ENCODE measurements around the gene SHQ1.

The SHQ1 gene

DNA sequence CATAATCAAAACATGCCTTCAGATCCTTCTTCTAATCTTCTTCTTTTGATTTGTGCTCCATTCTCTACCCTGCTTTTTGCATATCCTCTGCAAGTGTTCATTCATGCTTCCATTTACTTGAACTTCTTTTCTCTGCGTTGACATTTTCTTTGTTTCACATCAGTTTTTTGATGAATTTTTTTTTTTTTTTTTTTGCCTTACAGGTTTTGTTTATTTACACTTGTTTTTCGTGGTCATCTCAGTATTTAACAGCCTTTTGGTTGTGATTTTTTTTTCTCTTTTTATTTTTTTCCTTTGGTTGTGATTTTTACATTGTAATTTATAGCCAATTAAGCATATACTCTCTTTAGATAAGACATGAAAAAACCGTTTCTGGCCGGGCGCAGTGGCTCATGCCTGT lies 11.8 kb upstream of the SHQ1 start:
- H3K4me3 ChIP-seq (ENCODE audit: low read depth, low read length), result no peak overlapping the region
- DNase-seq (ENCODE audit: low read depth), result no peak

DNA sequence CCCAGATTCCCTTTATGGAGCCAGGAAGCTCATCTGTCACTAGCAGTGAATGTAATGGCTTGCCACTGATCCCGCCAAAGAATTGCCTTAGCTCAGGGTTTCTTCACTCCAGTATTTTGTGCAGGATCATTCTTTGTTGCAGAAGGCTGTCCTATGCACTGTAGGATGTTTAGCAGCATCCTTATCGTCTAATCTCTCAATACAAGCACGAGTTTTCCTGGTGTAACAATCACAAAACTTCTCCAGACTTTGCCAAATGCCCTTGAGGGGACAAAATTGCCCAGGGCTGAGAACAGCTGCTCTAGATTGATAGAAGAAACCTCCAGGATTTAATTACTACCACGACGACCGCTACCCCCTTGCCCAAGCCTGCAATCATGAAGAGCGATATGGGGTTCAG lies 6.8 kb upstream of the SHQ1 start:
- DNase-seq (ENCODE audit: low read depth), result no peak
- H3K4me3 ChIP-seq (ENCODE audit: low read depth, low read length), result no peak overlapping the region

DNA sequence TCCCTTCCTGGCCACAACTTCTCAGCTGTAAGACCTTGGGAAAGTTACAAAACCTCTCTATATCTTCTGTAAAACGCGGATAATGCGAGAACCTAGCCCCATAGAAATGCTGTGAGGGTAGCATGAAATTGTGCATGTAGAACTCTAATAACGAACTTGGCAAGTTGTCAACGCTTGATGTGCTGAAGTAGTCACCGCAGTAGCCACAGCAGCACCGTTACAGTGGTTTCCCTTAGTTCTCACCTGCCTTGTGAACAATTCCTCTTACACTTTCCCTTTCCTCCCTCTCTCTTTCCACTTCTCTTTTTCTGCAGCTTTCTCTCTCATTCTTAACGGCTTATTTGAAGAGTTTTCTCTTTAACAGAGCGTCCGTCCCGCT lies 447 bp upstream of the SHQ1 start:
- DNase-seq (ENCODE audit: low read depth), result no peak
- peak overlapping the region; percentile 98 for H3K4me3 ChIP-seq (ENCODE audit: low read depth, low read length)

DNA sequence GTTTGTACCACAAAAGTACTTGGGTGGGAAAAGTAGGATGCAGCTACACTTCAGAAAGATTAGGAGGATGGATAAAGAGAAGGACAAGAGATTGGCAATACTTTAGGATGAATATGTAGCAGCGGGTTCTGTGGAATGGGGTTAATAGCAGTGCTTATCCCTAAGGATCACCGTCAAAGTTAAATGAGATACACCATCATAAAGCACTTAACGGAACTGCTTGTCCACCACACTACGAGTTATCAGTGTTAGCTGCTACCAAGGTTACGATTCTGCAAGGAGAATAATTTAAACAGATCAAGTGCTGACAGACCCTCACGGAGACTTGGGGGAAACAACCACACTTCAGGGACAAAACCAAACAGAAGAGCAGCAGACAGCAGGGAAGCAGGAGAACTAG lies 963 bp downstream of the SHQ1 start:
- DNase-seq (ENCODE audit: low read depth), result no peak
- peak overlapping the region; percentile 98 for H3K4me3 ChIP-seq (ENCODE audit: low read depth, low read length)

DNA sequence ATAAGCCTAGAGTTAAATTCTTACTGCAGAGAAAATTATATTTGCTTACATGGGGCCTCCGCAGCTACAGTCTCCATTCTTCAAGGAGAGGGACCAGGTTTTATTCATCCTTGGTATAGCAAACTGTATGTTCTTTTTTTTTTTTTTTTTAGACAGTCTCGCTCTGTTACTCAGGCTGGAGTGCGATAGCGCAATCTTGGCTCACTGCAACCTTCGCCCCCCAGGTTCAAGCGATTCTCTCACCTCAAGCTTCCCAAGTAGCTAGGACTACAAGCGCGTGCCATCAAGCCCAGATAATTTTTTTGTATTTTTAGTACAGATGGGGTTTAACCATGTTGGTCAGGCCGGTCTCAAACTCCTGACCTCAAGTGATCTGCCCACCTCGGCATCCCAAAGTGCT lies 2.1 kb downstream of the SHQ1 start:
- no peak for DNase-seq (ENCODE audit: low read depth)
- no peak overlapping the region for H3K4me3 ChIP-seq (ENCODE audit: low read depth, low read length)

DNA sequence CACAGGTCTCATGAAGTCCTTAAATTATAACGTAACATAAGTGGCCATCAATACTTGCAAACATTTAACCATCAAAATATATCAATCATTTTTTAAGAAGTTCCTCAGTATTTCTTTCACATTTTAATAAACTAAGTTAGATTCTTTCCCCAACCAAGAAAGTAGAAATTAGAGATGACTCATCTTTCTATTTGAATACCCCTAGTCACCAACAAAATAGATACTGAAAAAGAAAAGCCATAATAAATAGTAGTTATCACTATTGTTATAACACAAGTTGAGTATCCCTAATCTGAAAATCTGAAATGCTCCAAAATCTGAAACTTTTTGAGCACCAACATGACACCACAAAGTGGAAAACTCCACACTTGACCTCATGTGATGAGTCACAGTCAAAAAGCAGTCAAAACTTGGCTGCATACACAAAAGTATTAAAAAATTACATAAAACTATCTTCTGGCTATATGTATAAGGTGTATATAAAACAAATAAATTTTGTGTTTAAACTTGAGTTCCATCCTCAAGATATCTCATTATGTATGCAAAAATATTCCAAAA lies 3.7 kb downstream of the SHQ1 start:
- H3K4me3 ChIP-seq (ENCODE audit: low read depth, low read length), result no peak overlapping the region
- DNase-seq (ENCODE audit: low read depth), result no peak

DNA sequence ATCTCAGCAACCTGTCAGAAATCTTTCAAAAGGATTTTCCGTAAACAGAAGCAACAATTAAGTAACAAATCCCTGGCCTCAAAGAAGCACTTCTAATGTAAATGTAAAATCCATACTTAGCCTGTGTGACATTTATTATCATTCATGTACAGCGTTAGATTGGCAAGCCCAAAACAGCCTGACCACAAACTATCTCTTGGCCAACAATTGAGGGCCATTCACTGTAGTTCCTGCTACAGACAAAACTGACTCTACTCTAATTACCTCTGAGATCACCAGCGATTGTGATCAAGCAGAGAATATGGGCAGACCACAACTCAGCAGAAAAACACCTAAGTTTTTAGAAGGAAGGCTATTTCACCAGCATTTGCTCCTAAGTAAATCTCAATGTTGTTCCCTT lies 9.2 kb downstream of the SHQ1 start:
- H3K4me3 ChIP-seq (ENCODE audit: low read depth, low read length), result no peak overlapping the region
- no peak for DNase-seq (ENCODE audit: low read depth)

DNA sequence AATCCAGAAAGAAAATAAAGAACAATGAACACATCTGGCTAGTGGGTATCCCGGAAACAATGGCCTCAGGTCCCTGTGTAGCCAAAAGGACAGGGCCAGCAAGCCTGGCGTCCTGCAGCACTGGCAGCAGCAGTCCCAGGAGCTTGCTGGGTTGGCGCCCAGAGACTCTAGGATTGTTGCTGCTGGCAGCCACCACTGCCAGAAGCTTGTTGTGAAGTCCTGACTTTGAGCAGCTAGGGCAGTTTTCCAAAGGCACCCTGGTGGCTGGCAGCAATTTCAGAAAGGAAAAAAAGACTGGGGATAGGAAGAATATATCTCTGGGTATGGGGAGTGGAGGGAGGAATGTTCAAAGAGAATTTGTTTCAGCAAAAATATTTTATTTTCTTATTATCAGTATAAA lies 11.3 kb downstream of the SHQ1 start:
- no peak for DNase-seq (ENCODE audit: low read depth)
- no peak overlapping the region for H3K4me3 ChIP-seq (ENCODE audit: low read depth, low read length)

DNA sequence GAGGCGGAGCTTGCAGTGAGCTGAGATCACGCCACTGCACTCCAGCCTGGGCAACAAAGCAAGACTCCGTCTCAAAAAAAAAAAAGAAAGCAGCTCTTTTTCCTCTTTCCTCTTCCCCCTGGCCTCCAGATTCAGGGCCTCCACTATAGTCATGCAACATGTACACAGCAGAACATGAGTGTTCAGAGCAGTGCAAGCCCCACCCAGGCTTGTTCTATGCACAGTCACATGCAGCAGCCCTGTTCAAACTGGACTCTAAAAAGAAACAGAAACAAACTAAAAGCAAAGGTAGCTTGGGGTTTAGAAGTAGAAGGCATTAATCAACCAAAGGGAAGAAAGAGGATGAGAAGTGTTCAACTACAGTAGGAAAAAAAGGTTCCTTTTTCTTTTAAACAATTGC lies 11.8 kb downstream of the SHQ1 start:
- no peak for DNase-seq (ENCODE audit: low read depth)

DNA sequence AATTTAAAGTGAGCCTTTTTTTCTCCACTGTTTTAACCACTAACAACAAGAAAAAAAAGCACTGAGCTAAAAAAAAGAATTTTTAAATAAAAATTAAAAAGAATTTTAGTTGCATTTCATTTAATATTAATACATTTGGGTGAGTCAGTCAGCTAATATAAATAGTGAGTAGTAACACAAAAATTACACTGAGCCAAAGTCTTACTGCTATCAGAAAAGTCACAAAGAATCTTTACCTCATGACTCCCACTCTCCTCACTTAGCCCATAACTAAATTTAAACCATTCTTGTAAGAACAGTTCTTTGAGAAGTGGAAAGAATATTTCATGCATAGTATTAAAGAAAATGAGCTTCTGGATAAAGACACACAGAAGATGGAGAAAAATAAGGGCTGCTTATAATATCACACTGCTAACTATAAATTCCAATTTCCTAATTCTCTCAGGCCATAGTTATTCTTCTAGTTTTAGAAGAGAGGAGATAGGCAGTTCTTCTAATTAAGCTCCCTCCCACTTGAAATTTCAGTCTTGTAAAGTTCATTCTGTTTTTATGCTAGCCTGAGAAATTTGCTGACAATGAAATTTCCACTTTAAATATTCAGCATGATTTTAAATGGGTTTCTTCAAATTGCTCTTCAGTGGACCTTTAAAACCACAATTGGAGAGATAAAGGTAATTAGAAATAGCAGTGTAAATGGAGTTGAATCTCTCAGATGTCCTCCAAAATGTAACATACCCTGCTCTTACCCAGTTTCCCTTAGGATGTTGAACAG lies 17.6 kb downstream of the SHQ1 start:
- H3K4me3 ChIP-seq (ENCODE audit: low read depth, low read length), result no peak overlapping the region
- no peak for DNase-seq (ENCODE audit: low read depth)

More for the DNA sequence above, 11.8 kb downstream of the SHQ1 start:
- no peak overlapping the region for H3K4me3 ChIP-seq (ENCODE audit: low read depth, low read length)

DNA sequence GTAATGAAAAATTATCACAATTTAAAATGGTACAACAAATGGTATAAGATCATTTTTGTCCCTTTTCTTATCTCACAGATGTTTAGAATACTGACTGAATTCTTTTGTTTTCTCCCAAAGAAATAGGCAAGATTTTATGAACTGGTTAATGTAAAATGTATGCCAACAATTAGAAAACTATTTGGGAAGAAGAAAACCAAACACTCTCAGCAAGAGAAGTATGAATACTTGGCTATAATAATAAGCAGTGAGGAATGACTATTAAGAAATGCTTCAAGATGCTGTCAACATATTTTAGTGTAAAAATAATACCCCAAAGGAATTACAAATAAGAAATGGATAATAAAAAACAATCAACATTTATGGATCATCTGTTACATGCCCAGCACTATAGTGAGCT lies 18.5 kb downstream of the SHQ1 start:
- no peak overlapping the region for H3K4me3 ChIP-seq (ENCODE audit: low read depth, low read length)
- no peak for DNase-seq (ENCODE audit: low read depth)

DNA sequence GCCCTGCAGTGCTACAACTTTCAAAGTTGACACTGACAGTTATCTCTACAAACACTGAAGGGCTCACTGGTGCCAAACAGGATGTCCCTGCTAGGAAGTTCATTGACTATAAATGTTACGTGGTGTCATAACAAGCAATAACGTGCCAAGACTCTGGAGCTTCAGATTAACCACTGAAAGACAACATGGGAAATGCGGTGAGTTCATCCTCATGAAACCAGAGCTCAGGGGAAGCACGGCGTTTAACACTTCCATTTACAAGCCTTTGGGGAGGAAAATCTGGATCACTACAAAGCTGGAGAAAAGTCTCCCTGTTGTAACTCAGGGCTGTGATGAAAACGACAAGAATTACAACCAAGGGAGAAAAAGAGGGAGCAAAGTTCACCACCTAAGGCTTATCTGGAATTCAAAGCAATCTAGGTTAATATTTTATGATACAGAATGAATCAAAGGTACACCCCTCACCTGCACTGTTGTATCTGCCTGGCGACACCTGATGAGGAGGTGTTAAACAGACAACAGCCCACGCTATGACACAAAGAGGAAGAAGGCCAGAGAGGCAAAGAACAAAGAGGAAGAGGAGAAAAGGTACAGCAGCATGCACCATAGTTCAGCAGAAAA lies 27.0 kb downstream of the SHQ1 start:
- no peak overlapping the region for H3K4me3 ChIP-seq (ENCODE audit: low read depth, low read length)
- peak; percentile 73 for DNase-seq (ENCODE audit: low read depth)

DNA sequence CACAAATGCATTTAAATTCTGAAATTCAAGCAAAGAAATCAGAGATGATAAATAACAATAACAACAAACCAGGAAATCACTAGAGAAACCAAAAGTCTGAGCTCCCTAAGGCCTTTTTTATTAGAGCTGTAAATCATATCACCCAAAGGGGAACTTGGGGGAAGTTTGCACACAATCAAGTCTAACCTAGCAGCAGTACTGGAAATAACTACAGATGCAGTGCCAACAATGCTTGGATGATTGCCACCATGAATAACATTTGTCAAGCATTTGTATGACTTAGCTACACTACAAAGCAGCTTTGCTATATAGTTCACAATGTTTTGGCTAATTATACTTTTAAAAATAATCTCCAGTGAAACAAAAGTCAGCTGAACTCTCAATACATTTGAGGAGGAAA lies 27.8 kb downstream of the SHQ1 start:
- no peak overlapping the region for H3K4me3 ChIP-seq (ENCODE audit: low read depth, low read length)
- DNase-seq (ENCODE audit: low read depth), result peak; percentile 65

DNA sequence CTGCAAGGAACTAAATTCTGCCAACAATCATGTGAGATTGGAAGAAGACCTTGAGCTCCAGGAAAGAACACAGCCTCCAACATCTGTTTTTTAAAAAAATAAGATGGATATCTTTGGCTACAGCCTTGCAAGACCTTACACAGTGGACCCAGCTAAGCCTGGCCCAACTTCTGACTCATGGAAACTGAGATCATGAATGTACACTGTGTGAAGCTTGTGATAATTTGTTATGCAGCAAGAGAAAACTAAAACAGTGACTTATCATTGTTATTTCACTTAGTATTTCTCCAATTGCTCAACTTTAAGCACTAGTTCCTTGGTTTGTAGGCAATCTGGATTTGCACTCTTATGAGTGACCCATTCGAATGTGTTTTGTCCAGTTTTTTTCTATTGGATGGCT lies 29.3 kb downstream of the SHQ1 start:
- DNase-seq (ENCODE audit: low read depth), result peak; percentile 54
- no peak overlapping the region for H3K4me3 ChIP-seq (ENCODE audit: low read depth, low read length)

DNA sequence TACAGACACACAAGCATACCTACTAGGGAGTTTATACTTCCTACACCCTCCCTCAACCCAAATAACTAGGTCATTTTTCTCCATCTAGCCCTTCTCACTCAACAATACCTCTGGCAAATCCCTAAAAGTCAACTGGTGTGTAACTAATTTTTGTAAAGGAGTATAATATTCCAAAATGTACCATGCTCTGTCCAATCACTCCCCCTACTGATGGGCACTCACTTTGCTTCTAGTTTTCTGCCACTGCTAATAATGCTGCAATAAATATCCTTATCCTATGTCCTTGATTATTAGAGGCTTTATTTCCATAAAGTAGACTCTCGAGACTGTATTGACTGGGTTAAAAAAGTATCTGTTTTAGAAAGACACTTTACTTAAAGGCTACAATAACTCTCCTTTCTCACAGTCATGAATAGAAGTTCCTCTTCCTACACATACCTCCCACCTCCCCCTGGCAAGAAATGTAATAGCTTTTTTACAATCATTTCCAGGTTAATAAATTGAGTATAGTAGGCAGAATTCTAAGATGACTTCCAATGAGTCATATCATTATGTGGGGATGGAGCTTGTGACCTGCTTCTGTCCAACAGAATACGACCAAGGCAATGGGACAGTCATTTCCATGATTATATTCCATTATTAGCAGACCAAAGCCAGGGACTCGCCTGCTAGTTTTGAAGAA lies 30.0 kb downstream of the SHQ1 start:
- no peak overlapping the region for H3K4me3 ChIP-seq (ENCODE audit: low read depth, low read length)
- no peak for DNase-seq (ENCODE audit: low read depth)

DNA sequence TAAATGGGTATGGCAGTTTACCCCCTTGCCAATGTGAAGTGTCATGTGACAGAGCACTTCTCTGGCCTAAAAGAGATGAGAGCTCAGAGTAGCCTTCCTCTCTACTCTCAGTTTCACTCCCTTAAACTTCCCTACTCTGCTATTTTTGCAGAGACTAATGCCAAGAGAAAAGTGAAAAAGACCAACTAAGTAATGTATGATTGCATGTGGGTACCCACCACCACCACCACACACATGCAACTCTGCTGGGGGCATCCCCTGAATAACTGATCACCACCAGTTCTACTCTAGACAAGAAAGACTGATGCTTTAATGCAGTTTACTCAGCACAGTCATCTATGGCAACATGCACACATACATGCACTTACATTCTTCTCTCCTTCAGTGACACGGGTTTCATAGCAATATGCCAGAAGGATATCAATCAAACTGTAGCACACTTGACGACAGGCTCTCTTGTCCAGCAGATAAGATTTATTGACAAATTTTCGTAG lies 31.3 kb downstream of the SHQ1 start:
- H3K4me3 ChIP-seq (ENCODE audit: low read depth, low read length), result no peak overlapping the region
- no peak for DNase-seq (ENCODE audit: low read depth)

DNA sequence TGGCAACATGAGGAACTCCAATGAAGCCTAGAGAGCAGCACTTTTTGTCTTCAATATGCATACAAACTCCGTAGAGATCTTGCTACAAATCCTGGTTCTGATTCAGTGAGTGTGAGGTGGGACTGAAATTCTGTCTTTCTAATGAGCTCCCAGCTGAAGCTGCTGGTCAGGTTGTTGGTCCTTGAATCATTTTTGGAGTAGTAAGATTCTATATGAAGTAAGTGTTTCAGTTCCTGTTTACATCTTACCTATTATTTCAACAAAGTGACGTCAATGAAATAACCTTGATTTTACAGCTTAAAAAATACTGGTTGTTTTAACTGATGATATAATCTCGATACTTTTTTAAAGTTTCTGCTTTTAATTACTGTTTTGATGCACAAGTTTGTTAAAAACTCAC lies 33.9 kb downstream of the SHQ1 start:
- H3K4me3 ChIP-seq (ENCODE audit: low read depth, low read length), result no peak overlapping the region
- DNase-seq (ENCODE audit: low read depth), result no peak

DNA sequence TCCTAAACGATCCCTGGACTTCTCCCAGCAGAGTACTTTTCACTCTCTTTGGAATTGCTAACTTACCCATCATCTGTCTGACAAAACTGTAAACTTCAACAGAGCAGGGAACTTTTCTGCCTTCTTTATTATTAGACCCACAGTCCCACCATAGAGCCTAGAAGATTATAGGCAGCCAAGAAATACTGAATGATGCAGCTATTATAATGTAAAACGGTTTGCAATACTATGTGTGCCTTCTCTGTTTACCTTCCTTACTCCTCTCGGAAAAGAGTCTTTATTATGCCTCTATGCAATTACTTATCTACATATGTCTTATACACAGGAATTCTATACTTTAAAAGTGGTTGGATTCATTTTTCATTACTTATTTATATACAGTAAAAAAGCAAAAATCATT lies 36.0 kb downstream of the SHQ1 start:
- no peak for DNase-seq (ENCODE audit: low read depth)
- H3K4me3 ChIP-seq (ENCODE audit: low read depth, low read length), result no peak overlapping the region

DNA sequence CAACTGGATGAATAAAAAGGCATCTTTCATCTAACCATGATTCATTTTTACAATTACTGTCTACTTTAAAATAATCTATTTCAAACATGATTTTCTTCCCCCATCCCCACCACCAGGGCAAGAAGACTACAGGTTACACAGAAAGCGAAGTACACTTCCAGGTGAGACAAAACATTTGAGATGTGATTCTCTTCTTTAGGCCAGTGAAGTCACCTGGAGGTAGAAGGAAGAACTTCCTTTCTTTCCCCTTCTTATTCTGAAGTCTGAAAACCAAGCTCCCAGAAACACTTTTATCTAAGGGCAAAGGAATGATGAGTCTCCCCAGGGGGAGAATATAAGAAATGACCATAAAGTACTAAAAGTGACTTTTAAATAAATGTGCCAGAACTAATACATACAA lies 36.7 kb downstream of the SHQ1 start:
- no peak overlapping the region for H3K4me3 ChIP-seq (ENCODE audit: low read depth, low read length)
- DNase-seq (ENCODE audit: low read depth), result no peak

DNA sequence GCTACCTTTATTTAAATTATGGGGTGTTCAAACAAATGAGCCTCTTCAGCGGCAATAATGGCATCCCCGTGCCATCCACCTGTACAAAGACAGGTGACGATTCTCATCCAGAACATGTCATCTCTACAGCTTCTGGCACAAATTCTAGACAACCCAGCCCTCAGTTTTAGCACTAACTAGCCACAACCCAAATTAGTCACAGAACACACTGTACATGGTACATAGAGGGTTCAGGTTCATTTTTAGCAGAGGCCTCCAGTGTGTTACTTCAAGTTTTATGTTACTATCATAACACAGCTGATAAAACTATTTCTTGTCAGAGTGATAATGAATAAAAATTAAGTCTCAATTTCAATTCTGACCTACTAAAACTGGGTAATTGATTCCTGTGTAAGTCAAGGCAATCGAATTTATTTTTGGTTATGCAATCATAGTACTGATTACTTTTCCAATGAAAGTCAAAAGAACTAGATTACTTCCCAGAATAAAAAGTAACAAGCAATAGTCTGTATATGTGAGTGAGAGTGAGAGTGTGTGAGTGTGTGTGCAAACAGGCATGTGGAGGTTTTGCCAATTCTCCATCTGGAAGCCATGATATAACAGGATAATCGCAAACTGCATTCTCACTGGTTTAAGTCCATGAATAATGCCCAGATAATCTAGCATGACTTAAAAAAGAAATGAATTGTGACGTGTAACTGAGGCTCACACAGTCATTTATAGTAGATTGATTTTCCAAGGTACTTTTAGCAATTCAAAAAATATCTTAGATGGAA lies 37.4 kb downstream of the SHQ1 start:
- no peak for DNase-seq (ENCODE audit: low read depth)
- no peak overlapping the region for H3K4me3 ChIP-seq (ENCODE audit: low read depth, low read length)

Data from skeletal muscle cell (primary cell).